ENCODE data around the gene POPDC3.
A peak's percentile ranks its signal among the peaks of the same experiment; 100 is the strongest.

The POPDC3 gene

DNA sequence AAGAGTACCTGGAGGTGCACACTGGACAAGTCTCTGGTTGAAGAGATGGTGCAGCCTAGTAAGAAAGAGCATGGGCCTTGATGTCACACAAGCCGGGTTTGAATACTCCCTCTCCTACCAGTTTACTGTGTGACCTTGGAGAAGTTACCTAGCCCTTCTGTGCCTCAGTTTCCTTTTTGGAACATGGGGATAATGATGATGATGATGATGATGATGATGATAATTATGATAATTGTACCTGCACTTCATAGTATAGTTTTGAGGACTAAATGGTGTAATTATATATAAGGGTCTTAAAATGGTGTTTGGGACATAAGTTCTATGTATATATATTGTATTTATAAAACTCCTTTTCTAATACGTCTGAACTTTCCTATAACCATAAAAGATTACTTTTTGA, 41.7 kb downstream of the POPDC3 start:
- no peak for DNase-seq

DNA sequence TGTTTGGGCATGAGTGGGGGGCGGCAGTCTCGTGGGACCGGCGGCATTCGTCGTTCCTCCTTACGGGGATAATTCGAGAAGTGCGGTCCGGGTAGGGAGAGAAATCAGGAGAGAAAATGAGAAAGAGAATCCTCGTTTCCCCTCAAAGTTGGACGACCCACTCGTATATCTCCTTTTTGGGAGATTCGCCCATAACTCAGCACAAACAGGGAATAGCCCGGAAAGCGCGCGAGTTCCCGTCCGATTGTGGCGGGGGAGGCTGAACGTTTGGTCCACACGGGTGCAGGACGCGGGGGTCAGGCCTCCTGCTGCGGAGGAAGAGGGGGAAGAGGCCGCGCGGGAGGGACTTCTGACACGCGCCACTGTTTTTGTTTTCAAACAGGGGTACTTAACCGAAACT, 42.4 kb downstream of the POPDC3 start:
- peak in 6 of 14 donors; percentile 7 to 60 (median 42) for DNase-seq

DNA sequence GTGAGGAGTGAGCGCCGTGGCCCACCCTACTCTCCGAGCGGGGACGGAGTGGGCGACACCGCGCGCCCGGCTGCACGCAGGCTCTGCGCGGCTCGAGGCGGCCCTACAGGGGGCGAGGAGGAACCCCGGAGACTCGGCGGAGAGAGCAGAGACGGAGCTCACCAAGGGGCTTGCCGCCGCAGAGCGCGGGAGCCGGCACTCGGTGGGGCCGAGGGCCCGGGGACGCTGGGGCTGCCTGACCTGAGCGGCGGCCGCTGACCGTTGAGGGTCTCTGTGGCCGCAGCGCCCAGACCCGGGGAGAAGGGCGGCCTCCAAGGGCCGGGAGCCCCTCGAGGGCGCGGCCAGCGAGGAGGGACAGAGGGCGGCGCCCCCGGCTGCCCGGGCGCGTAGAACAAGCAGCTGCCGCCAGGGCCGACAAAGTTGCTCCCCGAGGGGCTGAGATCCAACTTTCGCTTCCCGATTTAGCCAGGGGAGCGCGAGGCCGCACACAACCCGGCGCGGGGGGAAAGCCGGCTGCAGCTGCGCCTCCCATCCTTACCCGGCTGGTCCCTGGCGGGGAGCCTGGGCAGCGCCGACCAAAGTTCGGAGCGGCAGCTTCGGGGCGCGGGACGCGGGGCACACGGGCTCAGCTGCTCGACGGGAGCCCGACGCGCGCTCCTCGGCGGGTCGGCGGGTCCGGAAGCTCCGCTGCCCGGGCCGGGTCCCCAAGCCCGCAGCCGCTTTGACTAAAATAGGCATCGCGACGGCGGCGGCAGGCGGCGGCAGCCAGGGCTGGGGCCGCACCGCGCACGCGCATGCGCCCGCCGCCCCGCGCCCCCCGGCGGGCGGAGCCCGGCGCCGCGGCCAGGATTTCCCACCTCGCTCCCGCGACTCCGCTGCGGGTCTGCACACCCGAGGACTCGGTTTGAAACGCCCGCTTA, 43.1 kb downstream of the POPDC3 start:
- peak in 11 of 14 donors; percentile 45 to 89 (median 70) for DNase-seq

DNA sequence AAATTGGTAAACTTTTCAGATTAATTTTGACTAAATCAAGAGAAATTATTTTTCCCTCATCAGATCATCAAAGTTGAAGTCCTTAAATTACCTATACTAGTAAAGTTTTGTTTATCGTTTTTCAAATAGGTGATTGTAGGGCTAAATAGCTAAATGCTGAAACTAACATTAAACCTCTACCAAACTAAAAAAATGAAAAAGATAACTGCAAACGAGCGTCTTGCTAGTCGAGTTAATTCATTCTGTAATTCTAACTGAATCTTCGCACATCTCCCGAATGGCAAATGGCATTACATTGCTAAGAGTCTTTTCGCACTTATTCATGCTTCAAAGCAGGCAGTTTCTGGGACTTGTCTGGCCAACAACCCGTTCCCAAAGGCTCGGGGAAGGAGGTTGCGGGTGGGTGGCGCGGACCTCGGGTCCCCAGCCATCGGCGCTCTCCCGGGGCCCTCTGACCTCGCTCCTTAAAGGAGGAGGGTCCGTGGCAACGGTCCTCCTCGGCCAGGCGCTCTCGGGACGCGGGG, 43.8 kb downstream of the POPDC3 start:
- peak in 2 of 14 donors; percentile 31 to 44 for DNase-seq

DNA sequence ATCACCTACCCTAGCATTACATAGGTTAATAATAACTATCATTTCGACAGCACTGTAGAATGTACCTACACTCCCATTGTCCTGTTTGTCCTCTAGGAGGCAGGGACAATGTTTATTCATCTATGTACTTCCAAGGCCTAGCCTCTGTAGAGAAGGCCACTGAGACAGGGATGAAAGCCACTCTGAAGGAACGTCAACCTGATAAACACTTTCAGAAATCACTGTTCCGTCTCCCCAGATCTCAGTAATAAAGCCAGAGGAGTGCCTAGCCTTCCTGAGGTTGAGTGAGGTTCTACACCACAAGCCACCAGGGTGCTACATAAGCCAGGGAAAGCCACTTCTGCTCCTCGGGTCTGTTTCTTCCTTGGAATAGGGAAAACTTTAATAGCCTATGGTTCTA, 44.8 kb downstream of the POPDC3 start:
- DNase-seq = peak in 3 of 14 donors; percentile 2 to 17 (median 6)

GRCh38 chr6:105122717-105123116, 57.1 kb downstream of the POPDC3 start:
- DNase-seq = no peak

GRCh38 chr6:105121981-105122380, 57.8 kb downstream of the POPDC3 start:
- DNase-seq = no peak

DNA sequence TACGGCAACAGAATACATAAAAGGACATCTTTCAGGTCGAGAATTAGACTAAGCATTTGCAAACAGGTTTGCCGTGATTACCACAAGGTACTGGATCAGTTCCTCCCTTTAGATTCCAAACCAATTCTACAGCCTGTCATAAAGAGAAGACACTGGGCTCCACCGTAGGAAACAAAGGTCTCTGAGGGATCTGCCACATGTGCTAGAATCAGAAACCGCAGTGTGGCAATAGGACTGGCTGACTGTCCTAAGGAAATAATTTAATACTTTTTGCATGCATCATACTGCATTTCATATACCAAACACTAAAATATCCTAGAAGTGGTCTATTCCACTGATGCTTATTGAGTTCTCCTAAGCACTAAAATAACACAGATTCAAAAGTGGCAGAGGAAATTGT, 59.2 kb downstream of the POPDC3 start:
- DNase-seq = no peak

DNA sequence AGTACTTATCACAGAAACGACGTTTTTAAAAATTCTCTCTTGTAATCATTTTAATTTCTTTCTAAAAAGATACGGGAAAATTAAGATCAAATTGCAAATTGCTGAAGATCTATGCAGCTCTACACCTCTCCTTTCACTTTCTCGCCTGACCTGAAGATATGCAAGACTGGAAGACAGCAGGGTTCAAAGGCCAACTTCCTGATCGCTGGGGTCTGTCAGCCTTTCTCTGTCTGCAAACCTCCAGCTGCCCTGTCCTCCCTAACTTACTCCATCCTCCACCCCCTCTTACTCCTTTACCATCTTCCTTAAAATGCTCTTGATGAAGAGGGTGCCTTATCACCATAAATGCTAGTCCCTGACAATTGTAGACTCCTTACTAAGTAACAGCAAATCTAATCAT, 63.7 kb downstream of the POPDC3 start:
- no peak for DNase-seq

GRCh38 chr6:105113422-105113821, 66.4 kb downstream of the POPDC3 start:
- DNase-seq = no peak

DNA sequence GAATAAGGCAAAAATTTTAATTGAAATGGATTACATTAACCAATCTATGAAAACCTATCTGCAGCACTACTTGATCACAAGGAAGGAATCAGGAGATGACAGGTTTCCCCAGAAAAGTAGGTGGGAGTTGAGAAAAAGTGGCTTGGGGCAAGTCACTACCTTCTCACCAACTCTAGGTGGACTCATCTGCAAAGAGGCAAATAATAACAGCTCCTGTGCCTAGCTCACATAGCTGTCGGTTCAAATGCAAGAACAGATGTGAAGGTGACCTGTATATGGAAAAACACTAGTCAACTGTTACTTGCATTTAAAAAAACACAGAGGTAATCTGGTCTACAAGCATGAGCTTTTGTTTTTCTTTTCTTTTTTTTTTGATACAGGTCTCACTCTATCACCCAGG, 67.2 kb downstream of the POPDC3 start:
- DNase-seq = no peak

- no peak for DNase-seq
Measured at GRCh38 chr6:105111871-105112270, 67.9 kb downstream of the POPDC3 start.

- DNase-seq = no peak
Measured at GRCh38 chr6:105111105-105111504, 68.7 kb downstream of the POPDC3 start.

DNA sequence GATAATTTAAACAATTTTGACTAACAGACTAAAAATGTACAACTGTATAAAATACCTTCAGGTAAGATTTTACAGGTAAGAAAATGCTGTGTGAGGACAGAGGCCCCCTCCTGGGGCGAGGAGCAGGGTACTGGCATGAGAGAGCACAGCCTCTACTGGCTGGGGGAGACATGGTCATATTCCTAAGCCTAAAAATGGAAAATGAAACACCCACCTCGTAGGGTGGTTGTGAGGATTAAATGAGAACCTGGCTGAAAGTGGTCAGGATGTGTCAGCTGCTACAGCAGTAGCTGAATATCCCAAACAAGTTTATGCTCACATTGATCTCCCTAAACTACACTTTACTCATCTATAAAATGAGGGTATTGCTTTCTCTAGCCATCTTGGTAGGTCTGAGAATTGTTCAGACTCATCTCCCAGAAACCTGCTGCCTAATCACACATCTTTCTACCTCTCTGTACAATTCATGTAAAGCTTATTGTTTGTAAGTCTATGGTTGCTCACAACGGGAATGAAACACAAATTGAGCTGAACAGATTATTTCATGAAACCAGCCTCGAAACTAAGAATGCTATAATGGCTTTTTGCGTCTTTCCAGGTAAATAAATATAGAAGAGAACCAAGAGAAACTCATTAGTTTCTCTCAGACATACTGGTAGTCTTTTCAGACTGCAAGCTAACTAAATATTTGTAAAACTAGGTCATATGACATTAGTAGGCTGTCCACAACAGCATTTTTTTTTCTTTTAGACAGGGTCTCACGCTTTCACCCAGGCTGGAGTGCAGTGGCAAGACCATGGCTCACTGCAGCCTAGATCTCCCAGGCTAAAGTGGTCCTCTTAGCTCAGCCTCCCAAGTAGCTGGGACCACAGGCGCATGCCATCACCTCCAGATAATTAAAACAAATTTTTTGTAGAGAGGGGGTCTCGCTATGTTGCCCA, 69.6 kb downstream of the POPDC3 start:
- no peak for DNase-seq

- DNase-seq = no peak
Measured at GRCh38 chr6:105108631-105109262, 71.1 kb downstream of the POPDC3 start.
